IgD-negative memory B cell (primary cell): ENCODE data around the gene NR2F1. TPM values are rescaled to one million over a fixed set of nuclear protein-coding genes. Genes with fewer than 3 reads are reported as not detected.

ENCODE experiments used
- H3K27ac Mint-ChIP-seq, 3 donors: one replicate each; pipeline ENCODE4 v1.8.0; 2020 to 2022; ENCODE audit warnings: mild to moderate bottlenecking in 3 of 3, mixed read lengths in 3 of 3, moderate library complexity in 1 of 3
- H3K27me3 Mint-ChIP-seq: one replicate; pipeline ENCODE4 v1.8.0; 2021; ENCODE audit warnings: mixed read lengths
- H3K36me3 Mint-ChIP-seq: one replicate; pipeline ENCODE4 v1.8.0; 2020; ENCODE audit warnings: mild to moderate bottlenecking, mixed read lengths
- H3K4me1 Mint-ChIP-seq, 3 donors: one replicate each; pipeline ENCODE4 v1.8.0; 2020 to 2022; ENCODE audit warnings: mixed read lengths in 3 of 3, mild to moderate bottlenecking in 1 of 3
- H3K4me3 Mint-ChIP-seq, 4 donors: one replicate each; pipeline ENCODE4 v1.8.0; 2020 to 2022; ENCODE audit warnings: mild to moderate bottlenecking in 4 of 4, mixed read lengths in 4 of 4, moderate library complexity in 3 of 4
- H3K9me3 Mint-ChIP-seq, 3 donors: one replicate each; pipeline ENCODE4 v1.8.0; 2020 to 2021; ENCODE audit warnings: mixed read lengths in 3 of 3, mild to moderate bottlenecking in 1 of 3
- polyA plus RNA-seq: library from polyadenylated mRNA; unstranded; fragments of 300-500 nt; fragmentation: Illumina TruSeq; gene quantifications from one replicate; pipeline ENCODE4 v1.2.3, GENCODE V29; 2021

Gene NR2F1
- polyA plus RNA-seq, 1 donor from 2014 or later = not detected

- Mint-ChIP-seq H3K27ac (peak overlapping the region in 1 of 3 donors; percentile 96), H3K4me1 (peaks cover 4 to 7% (median 5%) of the 10 kb centered on the region in 3 donors), H3K27me3 (peaks cover 67% of the 10 kb centered on the region), H3K4me3 (peak overlapping the region in 1 of 4 donors; percentile 12), H3K36me3 (peaks cover 3% of the 10 kb centered on the region), H3K9me3 (peaks cover 2 to 20% (median 4%) of the 10 kb centered on the region in 3 donors)
Observed at GRCh38 chr5:93591323-93591945, 8.4 kb downstream of the NR2F1 start.

- Mint-ChIP-seq H3K4me3 (no peak overlapping the region), H3K36me3 (peaks cover 3% of the 10 kb centered on the region), H3K27ac (peak overlapping the region in 1 of 3 donors; percentile 83)
Observed at GRCh38 chr5:93592883-93593282, 9.9 kb downstream of the NR2F1 start.

GRCh38 chr5:93593476-93594131, 10.6 kb downstream of the NR2F1 start:
- Mint-ChIP-seq H3K27ac (peak overlapping the region; percentile 16 to 23 (median 21)), H3K36me3 (peaks cover 3% of the 10 kb centered on the region), H3K4me1 (peaks cover 3 to 5% (median 4%) of the 10 kb centered on the region in 3 donors), H3K27me3 (peaks cover 61% of the 10 kb centered on the region), H3K9me3 (peaks cover 2 to 14% (median 4%) of the 10 kb centered on the region in 3 donors), H3K4me3 (no peak overlapping the region)

More at GRCh38 chr5:93592883-93593282, 9.9 kb downstream of the NR2F1 start:
- Mint-ChIP-seq H3K27me3 (peaks cover 62% of the 10 kb centered on the region), H3K4me1 (peaks cover 4 to 5% (median 4%) of the 10 kb centered on the region in 3 donors), H3K9me3 (peaks cover 2 to 14% (median 4%) of the 10 kb centered on the region in 3 donors)

GRCh38 chr5:93594591-93595419, 11.8 kb downstream of the NR2F1 start:
- Mint-ChIP-seq H3K27ac (peak overlapping the region; percentile 33 to 95 (median 92)), H3K9me3 (peaks cover 0 to 8% (median 4%) of the 10 kb centered on the region in 3 donors), H3K27me3 (peaks cover 49% of the 10 kb centered on the region), H3K36me3 (no peaks in the 10 kb centered on the region), H3K4me1 (peaks cover 0 to 4% (median 2%) of the 10 kb centered on the region in 3 donors), H3K4me3 (peak overlapping the region in 2 of 4 donors; percentile 69 to 70)

GRCh38 chr5:93595420-93596147, 12.6 kb downstream of the NR2F1 start:
- Mint-ChIP-seq H3K27ac (peak overlapping the region; percentile 23 to 95 (median 92)), H3K4me3 (peak overlapping the region in 3 of 4 donors; percentile 14 to 72 (median 46)), H3K9me3 (peaks cover 0 to 8% (median 4%) of the 10 kb centered on the region in 3 donors), H3K4me1 (peaks cover 0 to 4% (median 2%) of the 10 kb centered on the region in 3 donors), H3K27me3 (peaks cover 44% of the 10 kb centered on the region), H3K36me3 (no peaks in the 10 kb centered on the region)

- Mint-ChIP-seq H3K27me3 (peaks cover 42% of the 10 kb centered on the region), H3K9me3 (peaks cover 0 to 8% (median 4%) of the 10 kb centered on the region in 3 donors), H3K4me1 (peaks cover 0 to 4% (median 2%) of the 10 kb centered on the region in 3 donors), H3K36me3 (no peaks in the 10 kb centered on the region), H3K27ac (peak overlapping the region in 2 of 3 donors; percentile 23 to 95), H3K4me3 (peak overlapping the region in 3 of 4 donors; percentile 24 to 72 (median 46))
Observed at GRCh38 chr5:93596310-93596675, 13.3 kb downstream of the NR2F1 start.

GRCh38 chr5:93596676-93597490, 13.9 kb downstream of the NR2F1 start:
- Mint-ChIP-seq H3K27me3 (peaks cover 41% of the 10 kb centered on the region), H3K36me3 (no peaks in the 10 kb centered on the region), H3K4me1 (peaks cover 0 to 4% (median 2%) of the 10 kb centered on the region in 3 donors), H3K9me3 (peaks cover 0 to 8% (median 4%) of the 10 kb centered on the region in 3 donors), H3K27ac (peak overlapping the region in 1 of 3 donors; percentile 95), H3K4me3 (peak overlapping the region in 1 of 4 donors; percentile 72)

GRCh38 chr5:93598091-93599000, 15.3 kb downstream of the NR2F1 start:
- no peaks in the 10 kb centered on the region for H3K36me3 Mint-ChIP-seq
- peaks cover 0 to 11% (median 4%) of the 10 kb centered on the region in 3 donors for H3K9me3 Mint-ChIP-seq
- peak overlapping the region in 1 of 3 donors; percentile 18 for H3K27ac Mint-ChIP-seq

GRCh38 chr5:93599001-93599379, 16.0 kb downstream of the NR2F1 start:
- Mint-ChIP-seq H3K9me3 (peaks cover 0 to 11% (median 4%) of the 10 kb centered on the region in 3 donors), H3K4me1 (peaks cover 0 to 4% (median 2%) of the 10 kb centered on the region in 3 donors), H3K27ac (no peak overlapping the region), H3K27me3 (peaks cover 31% of the 10 kb centered on the region), H3K4me3 (no peak overlapping the region), H3K36me3 (peaks cover 2% of the 10 kb centered on the region)

More at GRCh38 chr5:93598091-93599000, 15.3 kb downstream of the NR2F1 start:
- Mint-ChIP-seq H3K27me3 (peaks cover 33% of the 10 kb centered on the region), H3K4me3 (peak overlapping the region in 1 of 4 donors; percentile 15), H3K4me1 (peaks cover 0 to 4% (median 2%) of the 10 kb centered on the region in 3 donors)

GRCh38 chr5:93599399-93600120, 16.5 kb downstream of the NR2F1 start:
- peaks cover 0 to 4% (median 2%) of the 10 kb centered on the region in 3 donors for H3K4me1 Mint-ChIP-seq
- peaks cover 28% of the 10 kb centered on the region for H3K27me3 Mint-ChIP-seq
- no peak overlapping the region for H3K4me3 Mint-ChIP-seq
- peaks cover 2% of the 10 kb centered on the region for H3K36me3 Mint-ChIP-seq
- peaks cover 0 to 8% (median 4%) of the 10 kb centered on the region in 3 donors for H3K9me3 Mint-ChIP-seq
- H3K27ac Mint-ChIP-seq = no peak overlapping the region

- H3K27ac Mint-ChIP-seq = no peak overlapping the region
- peaks cover 31% of the 10 kb centered on the region for H3K27me3 Mint-ChIP-seq
- H3K4me1 Mint-ChIP-seq = peaks cover 2 to 7% (median 5%) of the 10 kb centered on the region in 3 donors
- H3K9me3 Mint-ChIP-seq = peaks cover 0 to 8% (median 4%) of the 10 kb centered on the region in 3 donors
- no peak overlapping the region for H3K4me3 Mint-ChIP-seq
- peaks cover 2% of the 10 kb centered on the region for H3K36me3 Mint-ChIP-seq
Observed at GRCh38 chr5:93600409-93601070, 17.5 kb downstream of the NR2F1 start.
